SK-N-MC (cell line): ENCODE measurements around the gene CAMTA1.

Experiments
- DNase-seq: peaks from one replicate; pipeline ENCODE4 v3.0.0-alpha.2; 2011; ENCODE audit warnings: low read depth, low spot score
- H3K27ac ChIP-seq: fragments of 200-600 bp; sonication (generic); 2 replicates; pipeline ENCODE4 v1.5.1; 2016; ENCODE audit warnings: mixed run types
- H3K36me3 ChIP-seq: fragments of 200-600 bp; sonication (generic); 2 replicates; pipeline ENCODE4 v1.6.1; 2017; ENCODE audit warnings: antibody characterized with exemption, low read length, mixed read lengths; ENCODE audit not compliant: insufficient read depth
- H3K4me3 ChIP-seq: fragments of 200-600 bp; sonication (generic); 2 replicates; pipeline ENCODE4 v1.5.1; 2016
- H3K9ac ChIP-seq: fragments of 200-600 bp; sonication (generic); 2 replicates; pipeline ENCODE4 v1.8.0; 2017; ENCODE audit warnings: mixed run types, mixed read lengths; ENCODE audit not compliant: insufficient read length
- H3K9me3 ChIP-seq: fragments of 200-600 bp; sonication (generic); 2 replicates; pipeline ENCODE4 v1.6.1; 2017; ENCODE audit warnings: low read depth, mild to moderate bottlenecking, antibody characterized with exemption, low read length, moderate library complexity, mixed read lengths
- EZH2 ChIP-seq: fragments of 200-600 bp; sonication (generic); IDR thresholded peaks from one replicate; pipeline ENCODE4 v1.6.1; 2017; ENCODE audit warnings: antibody characterized with exemption
- FOXP2 ChIP-seq: optimal IDR thresholded peaks from 2 replicates; pipeline ENCODE3; 2011; ENCODE audit warnings: mild to moderate bottlenecking, moderate library complexity; ENCODE audit not compliant: insufficient read depth; ENCODE audit errors: extremely low read length, control extremely low read depth
- POLR2AphosphoS5 ChIP-seq: IDR thresholded peaks from 2 replicates; pipeline ENCODE4 v1.6.1; 2012; ENCODE audit warnings: mild to moderate bottlenecking, low read depth, low read length, borderline replicate concordance

Gene CAMTA1

GRCh38 chr1:7628273-7628672 is 843.0 kb downstream of the CAMTA1 start:
- no peak overlapping the region for H3K4me3 ChIP-seq
- DNase-seq: no peak
- no peak overlapping the region for H3K27ac ChIP-seq
- TF ChIP-seq FOXP2 (no peak), POLR2AphosphoS5 (no peak), EZH2 (no peak)
- no peak overlapping the region for H3K9ac ChIP-seq
- H3K36me3 ChIP-seq: no peaks in the 10 kb centered on the region
- H3K9me3 ChIP-seq: no peaks in the 10 kb centered on the region

- no peak for DNase-seq
- no peak overlapping the region for H3K4me3 ChIP-seq
- no peak overlapping the region for H3K9ac ChIP-seq
- no peaks in the 10 kb centered on the region for H3K36me3 ChIP-seq
- TF ChIP-seq FOXP2 (no peak), EZH2 (no peak), POLR2AphosphoS5 (no peak)
- no peaks in the 10 kb centered on the region for H3K9me3 ChIP-seq
- no peak overlapping the region for H3K27ac ChIP-seq
These were observed 843.8 kb downstream of the CAMTA1 start for GRCh38 chr1:7629011-7629410.

DNA sequence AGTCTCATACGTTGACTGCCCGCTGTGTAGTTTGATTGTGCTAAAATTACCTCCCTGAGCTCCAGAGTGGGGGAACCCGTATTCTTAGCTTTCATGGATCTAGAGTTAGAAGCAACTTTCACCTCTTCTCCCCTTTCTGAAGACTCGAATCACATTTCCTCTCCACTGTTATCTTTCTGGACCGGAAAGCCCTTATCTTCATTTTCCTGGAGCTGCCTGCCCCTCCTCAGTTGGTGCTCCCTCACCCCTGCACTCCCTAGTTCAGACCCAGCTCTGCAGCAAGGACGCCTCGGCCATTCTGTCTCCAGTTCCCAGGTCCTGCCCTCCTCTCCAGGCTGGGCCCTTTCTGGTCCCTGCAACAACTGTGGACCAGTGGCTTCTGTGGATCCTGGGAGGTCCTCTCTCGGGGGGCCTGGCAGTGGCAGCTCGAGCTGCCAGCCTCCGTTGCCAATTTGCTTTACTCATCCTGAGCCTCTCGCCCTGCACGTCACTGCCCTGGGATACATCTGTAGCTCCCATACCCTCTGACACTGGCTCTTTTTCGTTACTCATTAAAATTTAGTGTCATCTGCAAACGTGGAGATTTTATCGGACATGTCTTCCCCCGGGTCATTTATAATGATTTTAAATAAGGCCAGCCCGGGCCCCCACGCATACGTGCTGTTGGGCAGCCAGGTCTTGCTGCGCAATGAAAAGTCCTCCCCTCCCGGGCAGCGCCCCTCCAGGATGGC is 844.4 kb downstream of the CAMTA1 start:
- Histone ChIP-seq H3K9ac (no peak overlapping the region), H3K4me3 (no peak overlapping the region), H3K9me3 (no peaks in the 10 kb centered on the region), H3K36me3 (no peaks in the 10 kb centered on the region), H3K27ac (no peak overlapping the region)
- DNase-seq: no peak
- TF ChIP-seq FOXP2: no peak
- no peak for TF ChIP-seq POLR2AphosphoS5
- TF ChIP-seq EZH2: no peak

- Histone ChIP-seq H3K27ac (no peak overlapping the region), H3K36me3 (no peaks in the 10 kb centered on the region), H3K4me3 (no peak overlapping the region), H3K9me3 (no peaks in the 10 kb centered on the region), H3K9ac (no peak overlapping the region)
- DNase-seq: no peak
- TF ChIP-seq POLR2AphosphoS5 (no peak), FOXP2 (no peak), EZH2 (no peak)
These were observed 845.1 kb downstream of the CAMTA1 start for GRCh38 chr1:7630378-7630777.

DNA sequence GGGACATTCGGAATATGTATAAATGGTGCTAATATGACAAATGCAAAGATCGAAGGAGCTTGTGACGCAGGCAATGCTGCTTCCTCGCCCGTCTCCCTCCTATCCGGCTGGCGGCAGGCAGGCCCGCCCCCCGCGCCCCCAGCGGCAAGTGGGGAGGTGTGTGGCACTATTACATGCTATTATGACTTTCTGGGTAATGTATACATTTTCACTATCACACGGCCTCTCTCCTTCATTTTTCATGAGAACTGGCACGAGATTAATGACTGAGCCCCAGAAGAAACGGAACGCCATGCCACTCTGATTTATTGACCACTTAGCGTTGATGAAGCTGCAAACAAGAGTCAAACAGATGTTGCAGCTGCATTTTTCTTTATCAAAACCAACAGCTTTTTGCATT is 846.9 kb downstream of the CAMTA1 start:
- Histone ChIP-seq H3K9ac (no peak overlapping the region), H3K4me3 (no peak overlapping the region), H3K9me3 (no peaks in the 10 kb centered on the region), H3K27ac (no peak overlapping the region), H3K36me3 (no peaks in the 10 kb centered on the region)
- no peak for DNase-seq
- TF ChIP-seq POLR2AphosphoS5: no peak

DNA sequence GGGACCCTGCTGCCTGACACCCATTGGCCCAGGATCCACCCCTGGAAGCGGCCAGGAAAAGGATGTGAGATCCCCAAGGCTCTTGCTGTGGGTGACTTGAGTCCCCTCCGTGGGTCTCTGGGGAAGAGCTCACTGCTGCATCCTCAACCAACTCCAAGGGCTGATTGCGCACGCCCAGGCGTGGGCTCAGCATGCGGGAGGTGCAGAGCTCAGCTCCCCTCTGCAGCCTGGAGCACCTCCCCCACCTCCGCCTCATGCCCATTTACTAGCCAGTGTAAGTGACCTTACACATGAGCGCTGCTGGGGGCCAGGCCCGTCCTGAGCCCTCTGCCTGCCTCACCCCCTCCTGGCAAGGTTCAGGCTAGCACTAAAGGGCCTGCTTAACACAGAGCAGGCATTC is 847.4 kb downstream of the CAMTA1 start:
- DNase-seq: no peak
- no peak overlapping the region for H3K4me3 ChIP-seq
- H3K36me3 ChIP-seq: no peaks in the 10 kb centered on the region
- TF ChIP-seq EZH2 (no peak), POLR2AphosphoS5 (no peak), FOXP2 (no peak)
- no peak overlapping the region for H3K9ac ChIP-seq
- no peaks in the 10 kb centered on the region for H3K9me3 ChIP-seq
- H3K27ac ChIP-seq: no peak overlapping the region

- no peak for TF ChIP-seq POLR2AphosphoS5
- no peak for TF ChIP-seq EZH2
- TF ChIP-seq FOXP2: no peak
- H3K36me3 ChIP-seq: no peaks in the 10 kb centered on the region
- H3K9me3 ChIP-seq: no peaks in the 10 kb centered on the region
- DNase-seq: no peak
- H3K27ac ChIP-seq: no peak overlapping the region
- no peak overlapping the region for H3K9ac ChIP-seq
- H3K4me3 ChIP-seq: no peak overlapping the region
These were observed 848.4 kb downstream of the CAMTA1 start for GRCh38 chr1:7633506-7634245.

GRCh38 chr1:7634546-7635240 is 849.4 kb downstream of the CAMTA1 start:
- DNase-seq: no peak
- H3K9me3 ChIP-seq: no peaks in the 10 kb centered on the region
- H3K4me3 ChIP-seq: no peak overlapping the region
- TF ChIP-seq EZH2 (no peak), FOXP2 (no peak), POLR2AphosphoS5 (no peak)
- no peaks in the 10 kb centered on the region for H3K36me3 ChIP-seq
- H3K9ac ChIP-seq: no peak overlapping the region
- H3K27ac ChIP-seq: no peak overlapping the region
